HEK293T (cell line): Measurements from ENCODE around the gene TNRC6C.

Experiments used
- ARNT ChIP-seq: fragments of 450-650 bp; IDR thresholded peaks from 2 replicates; pipeline ENCODE4 v1.6.1; 2017; ENCODE audit warnings: mild to moderate bottlenecking
- BHLHE40 ChIP-seq: fragments of 450-650 bp; IDR thresholded peaks from 2 replicates; pipeline ENCODE4 v1.6.1; 2016; ENCODE audit warnings: mild to moderate bottlenecking, moderate library complexity, borderline replicate concordance
- CTBP1 ChIP-seq: fragments of 450-650 bp; IDR thresholded peaks from 2 replicates; pipeline ENCODE4 v1.6.1; 2016; ENCODE audit warnings: borderline replicate concordance
- FOXA1 ChIP-seq: fragments of 450-650 bp; IDR thresholded peaks from 2 replicates; pipeline ENCODE4 v1.6.1; 2016; ENCODE audit warnings: mild to moderate bottlenecking
- FOXK2 ChIP-seq: fragments of 450-650 bp; IDR thresholded peaks from 2 replicates; pipeline ENCODE4 v1.6.1; 2016; ENCODE audit warnings: mild to moderate bottlenecking
- FOXM1 ChIP-seq: fragments of 450-650 bp; IDR thresholded peaks from 2 replicates; pipeline ENCODE4 v1.6.1; 2017; ENCODE audit warnings: mild to moderate bottlenecking, borderline replicate concordance
- HDGF ChIP-seq: fragments of 450-650 bp; IDR thresholded peaks from 2 replicates; pipeline ENCODE4 v1.6.1; 2017; ENCODE audit warnings: antibody characterized with exemption, borderline replicate concordance
- L3MBTL2 ChIP-seq: fragments of 450-650 bp; conservative IDR thresholded peaks from 2 replicates; pipeline ENCODE4 v1.6.1; 2016; ENCODE audit warnings: mild to moderate bottlenecking
- TARDBP ChIP-seq: fragments of 450-650 bp; IDR thresholded peaks from 2 replicates; pipeline ENCODE4 v1.6.1; 2016

- TF ChIP-seq HDGF = no peak
- no peak for TF ChIP-seq CTBP1
- TF ChIP-seq BHLHE40 = no peak
- no peak for TF ChIP-seq ARNT
- no peak for TF ChIP-seq FOXA1
- no peak for TF ChIP-seq TARDBP
- no peak for TF ChIP-seq FOXM1
- no peak for TF ChIP-seq FOXK2
- TF ChIP-seq L3MBTL2 = no peak
Measured at GRCh38 chr17:77929871-77930436, 28.5 kb upstream of the TNRC6C start.
